Fibroblast of skin of scalp (primary cell): ENCODE measurements around the gene SECTM1.
"Not testable (repeated sequence)": the region's sequence is repeated elsewhere in the genome, so short reads cannot be mapped to it uniquely, and the experiment has no call there.

ENCODE experiments used
- DNase-seq: peaks from one replicate; pipeline ENCODE4 v3.0.0-alpha.2; 2013

Gene SECTM1

DNA sequence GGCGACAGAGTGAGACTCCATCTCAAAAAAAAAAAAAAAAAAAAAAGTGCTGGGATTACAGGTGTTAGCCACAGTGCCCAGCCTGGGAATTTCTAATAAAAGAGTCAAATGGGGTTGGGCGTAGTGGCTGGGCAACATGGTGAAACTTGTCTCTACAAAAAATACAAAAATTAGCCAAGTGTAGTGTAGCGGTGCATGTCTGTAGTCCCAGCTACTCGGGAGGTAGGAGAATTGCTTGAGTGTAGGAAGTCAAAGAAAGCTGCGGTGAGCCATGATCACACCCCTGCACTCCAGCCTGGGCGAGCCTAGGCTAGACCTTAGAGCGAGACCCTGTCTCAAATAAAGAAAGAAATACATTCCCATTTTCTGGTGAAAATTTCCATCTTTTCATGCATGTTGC is 35.6 kb upstream of the SECTM1 start:
- DNase-seq = no peak

DNA sequence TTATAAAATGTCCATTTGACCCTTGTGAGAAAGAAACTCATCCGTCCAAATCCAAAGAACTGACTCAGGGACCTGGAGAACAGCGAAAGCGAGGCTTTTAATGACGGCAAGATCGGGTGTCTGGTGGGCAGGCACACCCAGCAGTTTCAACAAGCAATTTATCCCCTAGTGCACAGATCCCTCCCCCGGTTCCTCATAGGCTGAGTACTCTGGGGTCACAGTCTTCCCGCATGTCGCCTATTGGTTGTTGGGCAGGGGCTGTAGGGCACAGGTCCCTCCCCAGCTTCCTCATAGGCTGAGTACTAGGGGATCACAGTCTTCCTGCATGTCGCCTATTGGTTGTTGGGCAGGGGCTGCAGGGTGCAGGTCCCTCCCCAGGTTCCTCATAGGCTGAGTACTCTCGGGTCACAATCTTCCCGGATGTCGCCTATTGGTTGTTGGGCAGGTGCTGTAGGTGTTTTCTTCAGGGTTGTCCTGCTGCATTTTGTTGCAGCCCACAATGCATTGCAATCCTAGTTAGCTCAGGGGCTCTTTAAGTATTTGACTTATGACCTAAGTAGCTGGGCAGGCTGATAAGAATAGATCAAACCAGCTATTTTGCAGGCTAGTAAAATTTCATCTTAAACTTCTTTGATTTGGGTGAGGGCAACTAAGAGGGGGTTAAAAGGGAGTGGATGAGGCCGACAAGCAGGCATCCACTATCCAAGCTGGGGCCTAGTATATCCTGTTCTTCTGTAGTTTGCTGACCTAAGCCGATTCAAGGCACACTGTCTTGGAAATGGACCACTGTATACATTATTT is 34.4 kb upstream of the SECTM1 start:
- no peak for DNase-seq

DNA sequence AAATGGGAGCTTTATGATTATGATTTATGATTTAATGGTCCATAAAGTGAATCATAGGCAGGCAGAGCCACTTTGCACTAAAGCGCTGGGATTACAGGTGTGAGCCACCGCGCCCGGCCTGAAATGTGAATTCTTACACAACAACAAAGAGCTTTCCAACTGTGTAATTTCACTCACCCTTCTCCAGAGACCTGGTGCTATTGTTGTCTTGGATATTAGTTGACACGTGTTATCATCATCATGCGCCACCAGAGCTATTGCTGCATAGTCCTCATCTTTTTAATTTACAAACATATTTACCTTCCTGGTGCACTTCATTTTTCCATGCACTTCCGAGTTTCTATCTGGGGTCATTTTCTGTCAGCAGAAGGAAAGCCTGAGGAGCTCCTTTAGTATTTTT is 33.2 kb upstream of the SECTM1 start:
- DNase-seq = no peak

DNA sequence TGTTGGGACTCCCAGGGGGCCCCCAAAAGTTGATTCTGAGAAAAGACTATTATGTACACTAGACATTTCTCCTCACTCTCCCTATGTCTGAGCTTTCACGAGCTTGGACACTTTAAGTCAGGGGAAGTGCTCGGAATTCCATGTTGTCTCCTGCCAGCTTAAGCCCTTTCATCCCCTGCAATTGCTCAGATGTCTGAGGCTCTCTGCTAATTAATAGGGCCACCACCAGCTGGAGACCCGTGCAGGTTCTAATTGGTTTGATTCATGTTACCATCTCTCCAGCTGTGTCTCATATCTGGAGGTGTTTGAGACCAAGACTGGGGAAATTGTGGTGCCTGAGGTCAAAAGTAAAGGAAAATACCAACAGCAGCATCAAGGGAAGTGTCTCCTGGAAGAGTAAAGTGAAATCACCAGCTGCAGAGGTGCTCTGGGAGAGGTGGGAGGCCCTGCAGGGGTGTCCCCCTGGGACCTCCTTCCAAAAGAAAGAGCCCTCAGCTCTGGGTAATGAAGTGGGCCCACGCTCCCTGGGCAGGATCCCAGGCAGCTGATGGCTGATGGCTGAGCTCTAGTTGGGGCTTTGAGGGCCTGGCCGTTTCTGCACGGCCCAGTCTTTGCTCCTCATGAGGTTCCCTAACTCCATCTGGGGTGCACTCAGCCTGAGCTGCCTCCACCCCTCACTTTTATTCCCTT is 32.2 kb upstream of the SECTM1 start:
- DNase-seq = no peak

DNA sequence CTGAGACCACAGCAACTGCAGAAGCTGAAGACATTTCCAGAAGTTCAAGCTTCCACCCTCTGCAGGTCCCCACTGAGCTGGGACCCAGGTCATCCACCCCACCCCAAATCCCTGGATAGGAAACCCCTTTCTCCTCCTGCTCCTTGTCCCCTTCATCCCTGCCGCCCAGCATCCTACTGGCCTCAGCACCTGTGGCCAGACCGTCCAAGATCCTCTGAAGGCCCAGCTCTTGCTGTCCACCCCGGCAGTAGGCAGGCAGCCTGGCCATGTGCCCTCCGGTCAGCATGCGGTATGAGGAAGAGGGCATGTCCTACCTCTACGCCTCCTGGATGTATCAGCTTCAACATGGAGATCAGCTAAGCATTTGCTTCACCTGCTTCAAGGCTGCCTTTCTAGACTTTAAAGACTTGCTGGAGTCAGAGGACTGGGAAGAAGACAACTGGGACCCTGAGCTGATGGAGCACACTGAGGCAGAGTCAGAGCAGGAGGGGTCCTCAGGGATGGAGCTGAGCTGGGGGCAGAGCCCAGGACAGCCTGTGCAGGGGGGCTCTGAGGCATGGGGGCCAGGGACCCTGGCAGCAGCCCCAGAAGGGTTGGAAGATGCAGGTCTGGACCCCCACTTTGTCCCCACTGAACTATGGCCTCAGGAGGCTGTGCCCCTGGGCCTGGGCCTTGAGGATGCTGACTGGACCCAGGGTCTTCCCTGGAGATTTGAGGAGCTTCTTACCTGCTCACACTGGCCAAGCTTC is 28.5 kb upstream of the SECTM1 start:
- DNase-seq = no peak

DNA sequence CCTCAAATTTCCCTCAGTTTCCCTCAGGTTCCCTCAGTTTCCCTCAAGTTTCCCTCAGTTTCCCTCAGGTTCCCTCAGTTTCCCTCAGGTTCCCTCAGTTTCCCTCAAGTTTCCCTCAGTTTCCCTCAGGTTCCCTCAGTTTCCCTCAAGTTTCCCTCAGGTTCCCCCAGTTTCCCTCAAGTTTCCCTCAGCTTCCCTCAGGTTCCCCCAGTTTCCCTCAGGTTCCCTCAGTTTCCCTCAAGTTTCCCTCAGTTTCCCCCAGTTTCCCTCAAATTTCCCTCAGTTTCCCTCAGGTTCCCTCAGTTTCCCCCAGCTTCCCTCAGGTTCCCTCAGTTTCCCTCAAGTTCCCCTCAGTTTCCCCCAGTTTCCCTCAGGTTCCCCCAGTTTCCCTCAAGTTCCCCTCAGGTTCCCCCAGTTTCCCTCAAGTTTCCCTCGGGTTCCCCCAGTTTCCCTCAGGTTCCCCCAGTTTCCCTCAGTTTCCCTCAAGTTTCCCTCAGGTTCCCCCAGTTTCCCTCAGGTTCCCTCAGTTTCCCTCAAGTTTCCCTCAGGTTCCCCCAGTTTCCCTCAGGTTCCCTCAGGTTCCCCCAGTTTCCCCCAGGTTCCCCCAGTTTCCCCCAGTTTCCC is 26.0 kb upstream of the SECTM1 start:
- not testable (repeated sequence) for DNase-seq

DNA sequence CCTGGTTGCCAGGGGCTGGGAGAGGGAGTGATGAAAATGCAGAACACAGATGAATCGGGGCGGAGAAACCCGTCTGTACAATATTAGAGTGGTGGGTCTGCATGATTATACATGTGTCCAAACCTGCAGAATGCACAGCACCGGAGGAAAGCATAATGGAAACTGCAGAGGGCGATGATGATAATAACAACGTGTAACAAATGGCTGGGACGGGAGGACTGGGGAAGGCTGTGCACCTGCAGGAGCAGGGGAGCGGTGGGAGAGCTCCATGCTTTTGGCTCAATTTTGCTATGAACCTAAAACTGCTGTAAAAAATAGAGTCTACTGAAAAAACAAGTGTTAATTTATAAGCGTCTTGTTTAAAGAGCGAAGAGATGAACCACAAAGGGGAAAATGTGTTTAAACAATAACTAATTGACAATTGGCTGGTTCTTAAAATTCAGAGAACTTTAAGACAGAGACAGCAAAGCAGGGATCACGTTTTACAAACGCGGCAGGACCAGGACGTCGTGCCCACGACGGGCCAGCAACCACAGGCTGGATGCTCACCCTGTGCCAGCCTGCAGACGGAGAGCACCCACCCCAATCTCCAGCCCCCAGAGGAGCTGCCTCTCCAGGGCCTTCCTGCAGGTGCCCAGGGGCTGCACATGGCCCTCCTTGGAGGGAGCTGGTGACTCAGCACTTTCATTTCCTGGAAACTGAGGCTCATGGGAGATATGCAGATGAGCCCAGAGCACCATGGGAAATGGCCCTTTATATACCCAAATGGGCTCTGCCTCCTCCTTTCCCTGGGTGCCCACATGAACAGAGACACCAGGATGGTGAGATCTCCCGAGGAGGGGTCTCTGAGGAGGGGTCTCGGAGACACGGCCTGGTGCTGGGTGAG is 25.1 kb upstream of the SECTM1 start, which contains the start of gene TEX19:
Gene TEX19 (plus strand): TSS at position 783 of the 886 bp plus-strand sequence. CDS start 2,904 bp downstream, outside the sequence.
- DNase-seq = no peak

DNA sequence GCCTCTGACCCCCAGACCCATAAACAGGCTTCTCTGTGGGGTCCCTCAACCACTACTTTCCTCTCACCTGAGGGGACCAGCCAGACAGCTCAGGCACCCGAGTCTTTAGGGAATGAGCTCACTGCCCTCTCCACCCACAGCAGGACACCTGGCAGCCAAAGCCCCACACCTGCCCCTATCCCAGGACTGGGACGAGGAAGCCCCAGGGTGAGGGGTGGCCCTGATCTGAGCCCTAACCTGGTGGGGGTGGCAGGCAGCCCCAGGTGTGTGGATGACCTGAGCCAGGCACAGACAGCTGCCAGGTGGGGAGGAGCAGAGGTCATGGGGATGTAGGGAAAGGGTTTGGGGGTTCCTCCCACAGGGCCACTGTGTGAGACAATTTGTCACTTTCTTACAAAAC is 23.8 kb upstream of the SECTM1 start:
- no peak for DNase-seq

DNA sequence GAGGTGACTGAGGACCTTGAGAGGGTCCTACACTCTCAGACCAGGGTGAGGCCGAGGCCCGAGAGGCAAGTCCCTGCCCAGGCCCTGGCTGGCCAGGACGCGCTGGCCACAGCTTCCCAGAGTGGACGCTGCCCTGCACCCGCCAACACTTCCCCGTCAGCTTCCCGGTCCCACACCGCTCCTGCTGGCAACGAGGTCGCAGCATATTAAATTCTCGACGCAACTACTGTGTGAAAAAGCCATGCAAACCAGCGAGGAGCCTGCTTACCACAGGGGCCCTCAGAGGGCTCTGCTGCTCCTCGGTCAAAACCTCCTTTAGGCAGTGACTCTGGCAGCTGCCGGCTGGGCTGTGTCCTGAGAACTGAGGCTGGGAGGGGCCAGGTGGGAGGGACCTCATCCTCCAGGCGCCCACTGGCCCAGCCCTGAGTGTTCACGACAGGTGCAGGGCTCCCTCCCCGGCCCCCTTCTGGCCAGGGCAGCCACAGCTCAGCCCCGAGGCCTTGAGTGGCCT is 23.3 kb upstream of the SECTM1 start:
- no peak for DNase-seq

DNA sequence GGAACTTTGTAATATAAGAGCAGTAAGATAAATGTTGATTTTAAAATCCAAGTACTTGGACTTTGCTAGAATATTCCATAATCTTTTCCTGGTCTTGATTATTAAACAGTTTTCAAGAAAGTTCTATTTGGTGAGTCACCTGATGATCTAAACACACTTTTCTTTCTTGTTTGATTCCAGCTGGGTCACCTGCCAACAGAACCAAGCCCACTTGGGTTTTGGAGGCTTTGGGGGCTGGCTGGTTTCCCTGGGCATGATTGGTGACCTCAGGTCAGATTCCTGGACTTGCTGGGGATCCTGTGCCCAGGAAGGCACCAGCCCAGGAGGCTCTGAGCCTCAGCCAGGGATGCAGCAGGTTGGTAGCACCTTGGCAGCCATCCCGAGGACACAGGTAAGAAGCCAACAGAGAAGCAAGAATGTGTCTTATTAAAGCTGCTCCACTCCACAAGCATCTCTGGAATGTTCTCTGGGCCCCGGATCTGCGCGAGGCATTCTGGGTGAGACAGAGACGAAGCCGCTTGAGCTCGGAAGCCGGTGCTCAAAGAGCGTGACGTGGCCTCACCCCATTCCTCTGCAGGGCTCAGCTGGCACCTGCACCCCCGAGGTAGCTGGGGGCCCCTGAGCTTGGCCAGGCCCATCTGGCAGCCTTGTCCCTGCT is 22.3 kb upstream of the SECTM1 start:
- no peak for DNase-seq

DNA sequence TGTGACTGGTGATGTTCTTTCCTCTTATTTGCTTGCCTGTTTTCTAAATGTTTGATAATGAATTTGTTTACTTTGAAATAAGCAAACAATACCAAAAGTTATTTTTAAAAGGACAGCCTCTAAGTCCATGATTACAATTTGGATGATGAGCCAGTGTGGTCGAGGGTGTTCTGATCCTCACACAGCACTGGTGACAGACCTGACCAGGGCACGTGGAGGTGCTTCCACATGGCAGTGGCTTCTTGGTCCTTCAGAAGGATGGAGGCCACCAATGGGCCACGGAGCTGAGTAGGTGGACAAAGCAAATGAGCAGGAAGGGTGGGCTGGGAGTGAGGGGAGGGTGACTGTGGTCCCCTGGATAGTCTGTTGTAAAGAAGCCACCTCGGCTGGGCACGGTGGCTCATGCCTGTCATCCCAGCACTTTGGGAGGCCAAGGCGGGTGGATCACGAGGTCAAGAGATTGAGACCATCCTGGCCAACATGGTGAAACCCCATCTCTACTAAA is 21.3 kb upstream of the SECTM1 start:
- DNase-seq = no peak

DNA sequence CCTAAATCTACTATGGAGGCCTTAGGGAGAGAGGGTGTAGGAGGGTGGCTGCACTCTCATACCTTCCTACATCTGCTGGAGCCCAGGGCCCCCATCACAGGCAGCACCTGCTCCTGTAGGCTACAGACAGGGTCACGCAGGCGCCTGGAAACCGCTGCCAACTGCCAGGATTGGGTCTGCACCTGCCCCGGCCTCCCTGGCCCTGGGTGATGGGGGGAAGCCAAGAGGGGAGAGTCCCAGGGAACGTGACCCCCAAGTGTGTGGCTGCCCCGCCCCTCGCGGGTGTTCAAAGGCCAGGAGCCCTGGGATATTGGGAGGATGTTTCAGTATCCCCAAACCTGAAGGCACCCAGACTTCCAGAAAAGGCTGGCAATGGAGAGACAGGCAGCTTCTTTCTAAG is 19.9 kb upstream of the SECTM1 start:
- no peak for DNase-seq

DNA sequence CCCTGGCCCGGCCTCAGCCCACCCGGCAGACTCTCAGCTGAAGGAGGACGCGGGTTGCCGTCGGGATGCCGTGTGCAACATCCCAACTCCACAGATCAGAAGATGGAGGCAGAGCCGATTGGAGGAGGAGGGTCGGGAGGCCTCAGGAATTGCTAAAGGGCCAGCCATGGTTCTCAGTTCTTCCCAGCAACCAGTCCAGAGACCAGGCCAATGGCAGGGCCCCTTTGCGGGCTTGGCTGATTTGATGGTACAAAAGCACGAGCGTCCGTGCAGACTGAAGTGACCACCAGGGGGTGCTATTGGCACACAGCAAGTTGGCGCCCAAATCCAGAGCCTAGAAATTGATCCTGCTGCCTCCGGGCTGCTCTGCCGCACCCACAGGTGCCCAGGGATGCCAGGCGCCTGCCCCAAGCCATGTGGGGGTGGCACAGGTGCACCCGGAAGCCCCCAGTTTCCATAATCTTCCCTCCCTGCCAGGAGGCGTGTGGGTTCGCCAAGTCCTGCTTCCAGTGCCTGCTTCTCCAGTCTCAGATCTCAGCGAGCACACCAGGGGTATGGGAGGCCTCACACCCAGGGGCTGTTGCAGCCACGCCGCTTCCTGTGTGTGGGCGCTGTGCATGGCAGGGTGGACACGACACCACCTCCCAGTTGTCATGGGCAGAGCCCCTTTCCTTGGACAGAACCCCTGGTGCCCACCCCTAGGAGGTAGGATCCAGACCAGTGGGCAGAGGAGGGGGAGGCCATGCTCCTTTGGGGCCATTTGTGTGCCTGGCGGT is 18.3 kb upstream of the SECTM1 start:
- DNase-seq = peak; percentile 83

DNA sequence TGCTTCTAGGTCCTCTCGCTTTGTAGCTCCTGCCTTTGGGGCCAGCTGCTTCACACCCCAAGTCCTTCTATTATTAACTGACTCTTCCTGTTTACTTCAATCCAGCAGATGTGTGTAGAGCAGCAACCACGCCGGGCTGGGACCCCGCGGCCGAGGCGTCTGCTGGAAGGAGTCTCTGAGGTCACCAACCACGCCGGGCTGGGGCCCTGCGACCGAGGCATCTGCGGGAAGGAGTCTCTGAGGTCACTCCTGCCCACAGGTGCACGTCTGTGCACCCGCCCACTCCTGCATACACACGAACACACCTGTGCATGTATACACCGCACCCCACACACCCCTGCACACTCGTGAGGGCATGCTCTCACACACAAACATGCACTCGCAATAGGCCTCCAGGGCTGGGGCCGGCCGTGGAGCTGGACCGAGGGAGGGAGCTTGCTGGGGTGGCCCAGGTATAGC is 17.7 kb upstream of the SECTM1 start:
- DNase-seq = no peak

DNA sequence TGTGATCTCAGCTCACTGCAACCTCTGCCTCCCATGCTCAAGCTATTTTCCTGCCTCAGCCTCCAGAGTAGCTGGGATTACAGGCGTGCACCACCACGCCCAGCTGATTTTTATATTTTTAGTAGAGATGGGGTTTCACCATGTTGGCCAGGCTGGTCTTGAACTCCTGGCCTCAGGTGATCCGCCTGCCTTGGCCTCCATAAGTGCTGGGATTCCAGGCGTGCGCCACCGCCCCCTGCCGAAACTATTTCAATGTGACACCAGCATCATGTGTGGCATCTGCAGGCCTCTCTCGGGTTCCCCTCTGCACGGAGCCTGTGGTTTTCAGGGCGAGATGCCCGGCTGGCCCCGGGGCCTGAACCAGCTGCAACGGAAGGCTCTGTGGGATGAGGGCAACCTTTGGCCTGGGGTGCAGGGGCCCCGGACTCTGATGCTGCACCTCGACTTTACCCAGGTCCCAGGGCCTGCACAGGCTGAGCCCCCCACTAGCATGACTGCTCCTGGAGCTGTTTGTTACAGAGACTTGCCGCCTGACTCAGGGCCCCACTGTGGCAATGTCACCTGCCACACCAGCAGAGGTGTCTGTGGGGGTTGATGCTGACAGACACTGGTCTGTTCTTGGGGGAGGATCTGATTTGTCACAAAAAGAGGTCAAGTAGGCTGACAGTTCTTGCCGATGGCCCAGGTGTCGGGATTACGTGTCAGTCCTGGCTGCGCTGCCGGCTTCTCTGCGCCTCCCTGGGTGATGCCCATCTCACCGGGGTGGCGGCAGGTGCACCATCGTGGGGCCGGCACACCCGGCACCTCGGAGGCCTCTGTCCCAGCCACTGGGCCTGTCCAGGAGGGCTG is 16.8 kb upstream of the SECTM1 start:
- DNase-seq = peak; percentile 34

DNA sequence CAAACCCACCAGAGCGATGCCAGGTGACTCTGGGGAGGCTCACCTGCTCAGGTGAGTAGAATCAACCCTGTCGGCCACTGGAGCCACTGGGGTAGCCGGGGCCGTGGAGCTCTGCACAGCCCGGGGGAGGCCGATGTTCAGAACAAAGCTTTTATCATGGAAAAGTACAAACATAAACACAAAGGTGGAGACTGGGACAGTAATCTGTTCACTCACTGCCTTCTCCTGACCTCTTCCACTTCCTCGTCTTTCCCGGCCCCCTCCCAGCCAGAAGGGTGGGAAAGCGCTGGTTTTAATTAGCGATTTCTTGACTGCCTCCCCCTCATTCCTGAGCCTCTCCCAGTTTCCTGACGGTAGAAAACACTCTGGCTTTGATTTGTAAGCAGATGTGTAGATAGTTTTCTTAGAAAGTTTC is 15.7 kb upstream of the SECTM1 start:
- peak; percentile 63 for DNase-seq

DNA sequence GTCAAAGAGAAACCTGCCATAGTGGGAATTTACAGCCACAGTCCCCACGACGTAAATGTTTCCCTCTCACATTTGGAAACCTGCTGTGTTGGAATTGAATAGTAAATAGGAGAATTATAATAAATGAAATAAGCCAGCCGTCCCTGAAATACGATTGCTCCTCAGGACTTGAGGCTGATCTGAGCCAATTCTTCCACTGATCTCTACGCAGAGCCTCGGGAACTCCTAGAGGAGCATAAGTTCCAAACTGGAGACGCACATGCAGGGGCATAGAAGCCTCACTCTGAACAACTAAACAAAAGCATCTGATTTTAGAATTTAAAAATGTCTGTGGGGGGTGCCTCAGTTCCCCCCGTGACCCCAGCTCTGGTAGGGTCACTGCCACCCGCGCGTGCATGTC is 15.3 kb upstream of the SECTM1 start:
- no peak for DNase-seq

DNA sequence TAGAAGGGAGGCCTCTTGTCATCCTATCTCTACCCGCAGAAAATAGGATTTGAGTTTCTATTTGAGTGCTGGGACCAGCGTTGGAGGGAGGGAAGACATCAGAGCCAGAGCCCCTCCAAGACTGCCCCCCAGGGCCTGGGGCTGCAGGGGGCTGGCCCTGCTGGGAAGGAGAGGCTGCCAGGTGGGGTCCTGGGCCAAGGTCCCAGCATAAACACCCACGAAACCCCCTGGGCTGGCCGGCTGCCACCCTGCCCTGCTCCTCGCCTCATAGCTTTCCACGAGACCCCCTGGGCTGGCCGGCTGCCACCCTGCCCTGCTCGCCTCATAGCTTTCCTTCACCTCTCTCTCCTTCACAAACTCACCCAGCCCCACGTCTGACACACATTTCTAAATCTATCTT is 14.9 kb upstream of the SECTM1 start:
- DNase-seq = no peak

DNA sequence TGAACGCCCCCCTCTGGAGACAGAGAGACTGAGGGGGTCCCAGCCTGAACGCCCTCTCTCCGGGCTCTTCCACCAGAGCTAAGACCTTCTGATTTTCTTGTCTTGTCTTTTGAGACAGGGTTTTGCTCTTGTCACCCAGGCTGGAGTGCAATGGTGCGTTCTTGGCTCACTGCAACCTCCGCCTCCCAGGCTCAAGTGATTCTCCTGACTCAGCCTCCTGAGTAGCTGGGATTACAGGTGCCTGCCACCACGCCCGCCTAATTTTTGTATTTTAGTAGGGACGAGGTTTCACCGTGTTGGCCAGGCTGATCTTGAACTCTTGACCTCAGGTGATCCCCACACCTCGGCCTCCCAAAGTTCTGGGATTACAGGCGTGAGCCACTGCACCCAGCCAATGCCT is 14.4 kb upstream of the SECTM1 start:
- DNase-seq = not testable (repeated sequence)
